Right lobe of liver (tissue), 6 donors: Measurements from ENCODE around the gene KAT6B. TPM values are rescaled to one million over a fixed set of nuclear protein-coding genes. Genes with fewer than 3 reads are reported as not detected.

Experiments used
- ATAC-seq, 4 donors: fragments of 200-7000 bp; cut with Tn5 transposase; one replicate each; pipeline ENCODE4 v1.9.1; 2020; ENCODE audit warnings: mild to moderate bottlenecking in 4 of 4, moderate library complexity in 4 of 4
- DNase-seq, 3 donors: peaks; one replicate each; pipeline ENCODE4 v3.0.0-alpha.2; 2020
- H3K27ac ChIP-seq, 3 donors: fragments of 200-600 bp; one replicate each; pipeline ENCODE4 v1.8.0; 2022
- H3K27me3 ChIP-seq, 2 donors: fragments of 200-600 bp; one replicate each; pipeline ENCODE4 v1.8.0; 2022
- H3K36me3 ChIP-seq, 4 donors: fragments of 200-600 bp; sonication (generic) in 1 of 4; one replicate each; pipeline versions ENCODE4 v1.5.1 to v1.8.0; 2017 to 2022; ENCODE audit warnings: control low read depth in 1 of 4
- H3K4me1 ChIP-seq, 4 donors: fragments of 200-600 bp; sonication (generic) in 1 of 4; one replicate each; pipeline versions ENCODE4 v1.5.1 to v1.8.0; 2017 to 2022; ENCODE audit warnings: control low read depth in 1 of 4
- H3K4me3 ChIP-seq, 3 donors: fragments of 200-600 bp; one replicate each; pipeline ENCODE4 v1.8.0; 2022
- H3K9me3 ChIP-seq, 4 donors: fragments of 200-600 bp; sonication (generic) in 1 of 4; one replicate each; pipeline versions ENCODE4 v1.5.1 to v1.8.0; 2017 to 2022; ENCODE audit warnings: control low read depth in 1 of 4
- POLR2A ChIP-seq: fragments of 450-650 bp; IDR thresholded peaks from one replicate; pipeline ENCODE4 v1.6.1; 2017; ENCODE audit warnings: antibody characterized with exemption, mild to moderate bottlenecking
- WGBS: methylation state at CpG from one replicate; pipeline ENCODE4 v1.1.6; 2018; ENCODE audit warnings: low coverage, low lambda C conversion rate; ENCODE audit not compliant: insufficient coverage; ENCODE audit errors: missing lambda C conversion rate; 5-methylcytosine and 5-hydroxymethylcytosine counted together
- intact Hi-C, 2 donors: fragments of 100-400 bp; cut with DNase I; formaldehyde crosslinking; loops; one replicate each; pipeline versions ENCODE4 v1.11.2 to v1.14.1; 2022
- total RNA-seq, 6 experiments: library from RNA; depleted of rRNA in 2 of 6; stranded (reverse); fragments of >200 nt in 2 of 6; fragmentation: NEBNext Ultra II Directional in 3 of 6; extraction: Animal tissue kit (Norgen Biotek cat#: 25700) in 3 of 6; gene quantifications; one replicate each; pipeline versions ENCODE4 v1.1.0 to v1.2.4, GENCODE V29; 2016 to 2023
- TF ChIP-seq, protein P1 (sequence below), 4 donors: fragments of 200-600 bp in 3 of 4; fragments of 450-650 bp in 1 of 4; IDR thresholded peaks; one replicate each; pipeline versions ENCODE4 v1.5.1 to v1.8.0; 2016 to 2022; ENCODE audit warnings: antibody characterized with exemption in 4 of 4, mild to moderate bottlenecking in 2 of 4
- donor health status: DM: no; HTN: yes; CAD: no.
- donor health status: DM: no; HTN: no; CAD: no.
- donor health status: DM: no; HTN: no; CAD: no.
- donor health status: DM: no; HTN: yes; CAD: no.
- donor health status: DM: no; HTN: yes; CAD: no.

Gene KAT6B
- total RNA-seq, 6 experiments from 2014 or later, result 9.2 to 17.1 (median 10.3) TPM

DNA sequence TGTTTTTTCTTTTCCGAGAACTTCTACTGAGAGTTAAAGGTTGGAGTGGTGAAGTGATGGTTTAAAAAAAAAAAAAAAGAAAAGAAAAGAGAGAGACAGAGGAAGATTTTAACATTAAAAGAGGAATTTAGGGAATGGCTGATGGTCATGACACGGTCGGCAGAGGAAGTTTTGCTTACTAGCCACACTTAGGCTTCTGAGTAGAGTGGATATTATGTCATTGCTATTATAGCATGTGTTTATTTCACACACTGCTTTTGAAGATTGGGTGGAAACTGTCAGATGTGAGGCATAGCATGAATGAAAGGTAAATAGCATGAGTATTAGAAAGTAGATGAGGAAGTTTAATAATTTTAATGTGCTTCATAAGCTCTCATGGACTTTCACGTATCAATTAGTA is 2.5 kb downstream of the KAT6B start:
- Histone ChIP-seq H3K4me3 (no peak overlapping the region), H3K27ac (no peak overlapping the region), H3K4me1 (no peaks in the 10 kb centered on the region), H3K27me3 (no peaks in the 10 kb centered on the region), H3K36me3 (no peaks in the 10 kb centered on the region), H3K9me3 (no peaks in the 10 kb centered on the region)
- intact Hi-C loops, result no loop called here
- DNase-seq, result no peak
- no peak for ATAC-seq
- TF ChIP-seq POLR2A, result no peak
- TF ChIP-seq, protein P1, sequence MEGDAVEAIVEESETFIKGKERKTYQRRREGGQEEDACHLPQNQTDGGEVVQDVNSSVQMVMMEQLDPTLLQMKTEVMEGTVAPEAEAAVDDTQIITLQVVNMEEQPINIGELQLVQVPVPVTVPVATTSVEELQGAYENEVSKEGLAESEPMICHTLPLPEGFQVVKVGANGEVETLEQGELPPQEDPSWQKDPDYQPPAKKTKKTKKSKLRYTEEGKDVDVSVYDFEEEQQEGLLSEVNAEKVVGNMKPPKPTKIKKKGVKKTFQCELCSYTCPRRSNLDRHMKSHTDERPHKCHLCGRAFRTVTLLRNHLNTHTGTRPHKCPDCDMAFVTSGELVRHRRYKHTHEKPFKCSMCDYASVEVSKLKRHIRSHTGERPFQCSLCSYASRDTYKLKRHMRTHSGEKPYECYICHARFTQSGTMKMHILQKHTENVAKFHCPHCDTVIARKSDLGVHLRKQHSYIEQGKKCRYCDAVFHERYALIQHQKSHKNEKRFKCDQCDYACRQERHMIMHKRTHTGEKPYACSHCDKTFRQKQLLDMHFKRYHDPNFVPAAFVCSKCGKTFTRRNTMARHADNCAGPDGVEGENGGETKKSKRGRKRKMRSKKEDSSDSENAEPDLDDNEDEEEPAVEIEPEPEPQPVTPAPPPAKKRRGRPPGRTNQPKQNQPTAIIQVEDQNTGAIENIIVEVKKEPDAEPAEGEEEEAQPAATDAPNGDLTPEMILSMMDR (IDR thresholded peaks at IDR 0.05), result no peak
- WGBS, result 66% methylated on average over 4 of the region's 4 CpGs

DNA sequence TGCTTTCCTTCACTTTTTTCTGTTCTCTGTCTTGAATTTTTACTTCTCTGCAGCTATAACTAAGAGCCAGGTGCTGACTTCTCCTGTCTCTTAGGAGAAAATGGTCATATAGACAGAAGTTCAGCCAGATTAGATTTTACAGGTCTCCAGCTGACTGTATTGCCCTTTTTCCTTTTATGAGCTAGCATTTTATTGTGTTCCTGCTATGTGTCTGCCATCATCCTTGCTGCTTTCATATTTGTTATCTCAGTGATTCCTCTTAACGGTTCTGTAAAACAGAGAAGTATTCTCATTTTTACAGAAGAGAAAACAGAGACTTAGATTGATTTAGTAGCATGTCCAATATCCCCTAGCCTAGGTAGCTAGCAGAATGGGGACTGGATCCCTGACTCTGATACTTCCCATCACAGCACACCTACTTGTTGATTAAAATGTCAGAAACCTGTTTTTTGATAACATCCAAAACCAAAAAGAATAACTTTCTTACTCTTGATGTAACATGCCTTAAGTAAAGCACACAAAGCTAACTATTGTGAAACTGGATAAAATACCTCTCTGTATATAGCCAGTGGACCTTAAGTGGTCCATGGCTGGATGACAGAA is 5.2 kb downstream of the KAT6B start:
- WGBS, result 48% methylated on average over 1 of the region's 1 CpG
- H3K27me3 ChIP-seq, result no peaks in the 10 kb centered on the region
- intact Hi-C loops, result no loop called here
- ATAC-seq, result no peak
- no peaks in the 10 kb centered on the region for H3K9me3 ChIP-seq
- no peak for TF ChIP-seq POLR2A
- TF ChIP-seq, protein P1 (IDR thresholded peaks at IDR 0.05), result no peak
- no peaks in the 10 kb centered on the region for H3K36me3 ChIP-seq
- H3K4me3 ChIP-seq, result no peak overlapping the region
- no peak overlapping the region for H3K27ac ChIP-seq
- H3K4me1 ChIP-seq, result no peaks in the 10 kb centered on the region
- no peak for DNase-seq

DNA sequence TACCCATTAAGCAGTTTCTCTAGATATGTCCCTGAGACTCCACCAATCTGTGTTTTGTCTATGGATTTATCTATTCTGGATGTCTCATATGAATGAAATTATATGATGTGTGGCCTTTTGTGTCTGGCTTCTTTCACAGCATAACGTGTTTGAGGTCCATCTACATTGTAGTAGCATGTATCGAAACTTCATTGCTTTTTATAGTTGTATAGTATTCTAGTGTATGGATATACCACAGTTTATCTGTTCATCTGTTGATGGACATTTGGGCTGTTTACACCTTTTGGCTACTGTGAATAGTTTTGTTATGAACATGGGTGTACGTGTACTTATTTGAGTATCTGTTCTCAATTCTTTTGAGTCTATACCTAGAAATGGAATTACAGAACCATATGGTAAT is 9.6 kb downstream of the KAT6B start:
- TF ChIP-seq, protein P1 (IDR thresholded peaks at IDR 0.05), result no peak
- no peak for TF ChIP-seq POLR2A
- H3K9me3 ChIP-seq, result no peaks in the 10 kb centered on the region
- H3K4me1 ChIP-seq, result peaks cover 0 to 7% (median 2%) of the 10 kb centered on the region in 4 donors
- H3K4me3 ChIP-seq, result no peak overlapping the region
- H3K27me3 ChIP-seq, result no peaks in the 10 kb centered on the region
- intact Hi-C loops, result no loop called here
- DNase-seq (no peak), ATAC-seq (no peak)
- WGBS, result 85% methylated on average over 3 of the region's 3 CpGs
- H3K36me3 ChIP-seq, result no peaks in the 10 kb centered on the region
- no peak overlapping the region for H3K27ac ChIP-seq

DNA sequence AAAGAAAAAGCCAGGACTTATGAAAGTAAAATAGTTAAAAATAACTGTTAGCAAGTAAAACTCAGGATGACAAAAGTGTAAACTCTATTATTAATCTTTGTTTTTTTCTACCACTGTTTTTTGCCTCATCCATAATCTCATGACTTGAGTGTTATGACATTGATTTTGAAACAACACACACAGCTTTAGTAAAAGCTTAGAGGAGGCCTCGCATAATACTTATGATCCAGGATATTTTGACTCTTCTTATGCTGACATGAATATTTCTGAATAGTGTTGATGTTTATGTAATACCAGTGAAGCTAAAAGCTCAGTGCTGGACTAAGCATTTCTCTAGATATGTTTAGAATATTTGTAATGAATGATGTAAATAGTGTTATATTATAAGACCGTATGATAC is 10.5 kb downstream of the KAT6B start:
- Histone ChIP-seq H3K9me3 (no peaks in the 10 kb centered on the region), H3K27ac (no peak overlapping the region), H3K4me3 (no peak overlapping the region), H3K27me3 (no peaks in the 10 kb centered on the region), H3K4me1 (peaks cover 0 to 12% (median 5%) of the 10 kb centered on the region in 4 donors), H3K36me3 (no peaks in the 10 kb centered on the region)
- 66% methylated on average over 2 of the region's 2 CpGs for WGBS
- TF ChIP-seq, protein P1 (IDR thresholded peaks at IDR 0.05), result no peak
- TF ChIP-seq POLR2A, result no peak
- ATAC-seq (no peak), DNase-seq (no peak)
- intact Hi-C loops, result no loop called here
